Esophagus squamous epithelium (tissue), 4 donors: ENCODE measurements around the gene ACAP2.

ENCODE experiments used
- CTCF ChIP-seq, 6 experiments: fragments of 450-650 bp in 4 of 6; fragments of 200-600 bp in 2 of 6; sonication (generic) in 2 of 6; IDR thresholded peaks; one replicate each; pipeline ENCODE4 v1.5.1; 2016 to 2019; ENCODE audit warnings: antibody characterized with exemption in 6 of 6, mild to moderate bottlenecking in 4 of 6, moderate library complexity in 4 of 6
- POLR2A ChIP-seq, 4 donors: fragments of 450-650 bp; IDR thresholded peaks; one replicate each; pipeline ENCODE4 v1.6.1; 2017; ENCODE audit warnings: antibody characterized with exemption in 4 of 4, mild to moderate bottlenecking in 4 of 4, moderate library complexity in 3 of 4

DNA sequence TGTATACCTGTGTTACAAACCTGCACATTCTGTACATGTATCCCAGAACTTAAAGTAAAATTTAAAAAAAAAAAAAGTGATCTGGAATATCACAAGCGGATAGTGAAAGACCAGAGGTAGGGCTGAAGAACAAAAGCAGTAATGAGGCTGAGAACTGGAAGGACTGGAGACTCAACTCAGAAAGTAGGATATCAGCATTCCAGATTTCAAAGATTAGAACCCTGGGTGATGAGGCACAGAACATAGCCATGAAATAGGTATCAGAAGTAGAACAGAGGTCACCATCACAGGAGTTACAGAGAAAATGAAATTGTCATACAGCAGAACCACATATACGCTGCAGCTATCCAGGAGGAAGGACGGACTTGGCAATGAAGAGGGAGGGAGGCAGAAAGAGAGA, 56.1 kb downstream of the ACAP2 start:
- TF ChIP-seq POLR2A (IDR thresholded peaks at IDR 0.05) (no peak), CTCF (IDR thresholded peaks at IDR 0.05) (no peak)
